Gastroesophageal sphincter (tissue), 4 donors: ENCODE results near the gene FAM229A. TPM values are rescaled to one million over a fixed set of nuclear protein-coding genes. Genes with fewer than 3 reads are reported as not detected.

Experiments
- ATAC-seq: fragments of 150-250 bp; one replicate; pipeline ENCODE4 v1.9.1; 2016; ENCODE audit warnings: mild to moderate bottlenecking, moderate library complexity
- H3K27ac ChIP-seq, 4 donors: fragments of 200-600 bp; sonication (generic) in 3 of 4; 1 replicate in 3 of 4; 2 replicates in 1 of 4; pipeline ENCODE4 v1.5.1; 2016 to 2019
- H3K27me3 ChIP-seq: fragments of 200-600 bp; sonication (generic); one replicate; pipeline ENCODE4 v1.5.1; 2019
- H3K36me3 ChIP-seq, 2 donors: fragments of 200-600 bp; sonication (generic); one replicate each; pipeline ENCODE4 v1.5.1; 2019; ENCODE audit warnings: control low read depth in 1 of 2
- H3K4me1 ChIP-seq, 3 donors: fragments of 200-600 bp; sonication (generic); 1 replicate in 2 of 3; 2 replicates in 1 of 3; pipeline ENCODE4 v1.5.1; 2016 to 2019; ENCODE audit warnings: control low read depth in 2 of 3
- H3K4me3 ChIP-seq, 2 donors: fragments of 200-600 bp; sonication (generic); one replicate each; pipeline ENCODE4 v1.5.1; 2019; ENCODE audit warnings: mild to moderate bottlenecking in 1 of 2, moderate library complexity in 1 of 2
- H3K9me3 ChIP-seq, 3 donors: fragments of 200-600 bp; sonication (generic); one replicate each; pipeline ENCODE4 v1.5.1; 2017 to 2019; ENCODE audit warnings: control low read depth in 2 of 3
- EP300 ChIP-seq: sonication (generic); formaldehyde crosslinking; IDR thresholded peaks from one replicate; pipeline ENCODE4 v1.6.1; 2017; ENCODE audit warnings: antibody characterized with exemption, mild to moderate bottlenecking
- POLR2A ChIP-seq, 2 donors: fragments of 450-650 bp; IDR thresholded peaks; one replicate each; pipeline ENCODE4 v1.6.1; 2017; ENCODE audit warnings: antibody characterized with exemption in 2 of 2, mild to moderate bottlenecking in 2 of 2, moderate library complexity in 1 of 2
- POLR2AphosphoS5 ChIP-seq: sonication (generic); formaldehyde crosslinking; IDR thresholded peaks from one replicate; pipeline ENCODE4 v1.6.1; 2017; ENCODE audit warnings: antibody characterized with exemption
- WGBS, 2 donors: methylation state at CpG; one replicate each; pipeline ENCODE4 v1.1.5; 2018; ENCODE audit warnings: low coverage in 1 of 2; 5-methylcytosine and 5-hydroxymethylcytosine counted together
- total RNA-seq, 4 donors: library from RNA; depleted of rRNA; stranded (reverse); fragments of >200 nt; gene quantifications; one replicate each; pipeline ENCODE4 v1.1.0, GENCODE V29; 2016
- TF ChIP-seq, protein P1 (sequence below), 4 experiments: fragments of 200-600 bp in 2 of 4; fragments of 450-650 bp in 2 of 4; sonication (generic) in 1 of 4; IDR thresholded peaks; one replicate each; pipeline ENCODE4 v1.5.1; 2017 to 2019; ENCODE audit warnings: antibody characterized with exemption in 4 of 4, mild to moderate bottlenecking in 2 of 4, moderate library complexity in 2 of 4

Gene FAM229A
- total RNA-seq, 4 donors from 2014 or later = 0.74 to 7.6 (median 4.9) TPM

DNA sequence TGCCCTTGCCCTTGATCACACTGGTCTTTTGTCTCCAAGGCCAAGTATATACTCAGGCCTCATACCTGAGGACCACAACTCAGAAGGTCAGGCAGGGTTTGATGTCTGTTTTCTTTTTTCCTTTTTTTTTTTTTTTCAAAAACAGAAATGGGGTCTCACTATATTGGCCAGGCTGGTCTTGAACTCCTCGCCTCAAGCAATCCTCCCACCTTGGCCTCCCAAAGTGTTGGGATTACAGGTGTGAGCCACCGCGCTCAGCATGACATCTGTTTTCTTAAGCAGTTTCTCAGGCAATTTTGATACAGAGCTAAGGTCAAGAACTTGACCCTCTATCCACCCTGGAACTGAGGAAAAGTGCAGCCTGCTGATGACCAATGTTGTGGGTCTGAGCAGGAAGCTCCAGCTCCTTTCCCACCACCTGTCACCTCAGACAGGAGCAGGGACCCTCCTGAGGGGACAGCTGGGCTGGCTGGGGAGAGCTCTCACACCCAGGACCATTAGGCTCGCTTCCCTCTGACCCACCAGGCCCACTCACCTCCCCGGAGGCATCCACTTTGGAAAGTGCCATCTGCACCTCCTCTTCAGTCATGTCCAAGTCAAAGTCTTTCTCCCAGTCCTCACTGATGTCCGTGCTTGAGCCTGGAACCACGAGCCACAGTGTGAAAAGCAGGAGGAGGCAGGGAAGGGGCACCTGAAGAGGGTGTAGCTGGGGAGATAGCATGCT, 5.8 kb upstream of the FAM229A start:
- Histone ChIP-seq H3K9me3 (no peaks in the 10 kb centered on the region), H3K27ac (no peak overlapping the region), H3K4me1 (peaks cover 0 to under 1% (median 0%) of the 10 kb centered on the region in 3 donors), H3K27me3 (no peaks in the 10 kb centered on the region), H3K4me3 (no peak overlapping the region), H3K36me3 (peaks cover 0 to 95% of the 10 kb centered on the region in 2 donors)
- TF ChIP-seq EP300 (no peak), POLR2A (IDR thresholded peaks at IDR 0.05) (no peak), POLR2AphosphoS5 (no peak)
- TF ChIP-seq, protein P1, sequence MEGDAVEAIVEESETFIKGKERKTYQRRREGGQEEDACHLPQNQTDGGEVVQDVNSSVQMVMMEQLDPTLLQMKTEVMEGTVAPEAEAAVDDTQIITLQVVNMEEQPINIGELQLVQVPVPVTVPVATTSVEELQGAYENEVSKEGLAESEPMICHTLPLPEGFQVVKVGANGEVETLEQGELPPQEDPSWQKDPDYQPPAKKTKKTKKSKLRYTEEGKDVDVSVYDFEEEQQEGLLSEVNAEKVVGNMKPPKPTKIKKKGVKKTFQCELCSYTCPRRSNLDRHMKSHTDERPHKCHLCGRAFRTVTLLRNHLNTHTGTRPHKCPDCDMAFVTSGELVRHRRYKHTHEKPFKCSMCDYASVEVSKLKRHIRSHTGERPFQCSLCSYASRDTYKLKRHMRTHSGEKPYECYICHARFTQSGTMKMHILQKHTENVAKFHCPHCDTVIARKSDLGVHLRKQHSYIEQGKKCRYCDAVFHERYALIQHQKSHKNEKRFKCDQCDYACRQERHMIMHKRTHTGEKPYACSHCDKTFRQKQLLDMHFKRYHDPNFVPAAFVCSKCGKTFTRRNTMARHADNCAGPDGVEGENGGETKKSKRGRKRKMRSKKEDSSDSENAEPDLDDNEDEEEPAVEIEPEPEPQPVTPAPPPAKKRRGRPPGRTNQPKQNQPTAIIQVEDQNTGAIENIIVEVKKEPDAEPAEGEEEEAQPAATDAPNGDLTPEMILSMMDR (IDR thresholded peaks at IDR 0.05) = no peak
- ATAC-seq = no peak
- 85 to 95% methylated on average over 5 to 7 of the region's 7 CpGs for WGBS, 2 donors

DNA sequence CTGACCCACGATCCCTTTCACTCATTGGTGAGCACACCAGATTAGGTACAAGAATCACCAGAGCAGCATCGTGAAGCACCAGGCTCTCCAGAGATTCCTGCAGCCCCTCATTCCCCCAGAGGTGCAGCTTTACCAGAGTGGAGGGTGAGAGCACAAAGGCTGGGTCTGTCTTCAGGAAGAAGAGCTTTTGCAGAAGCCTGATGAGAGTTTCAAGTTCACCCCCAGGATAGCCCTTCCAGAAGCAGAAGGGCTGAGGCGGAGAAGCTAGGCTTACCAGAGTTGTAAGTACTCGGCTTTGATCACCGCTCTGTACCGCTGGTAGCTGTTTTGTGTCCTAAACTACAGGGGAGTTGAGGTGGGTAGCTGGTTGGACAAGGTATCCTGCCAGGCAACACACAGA, 3.2 kb upstream of the FAM229A start:
- Histone ChIP-seq H3K4me3 (no peak overlapping the region), H3K36me3 (peaks cover 0 to 77% of the 10 kb centered on the region in 2 donors), H3K27me3 (no peaks in the 10 kb centered on the region), H3K9me3 (no peaks in the 10 kb centered on the region), H3K27ac (no peak overlapping the region), H3K4me1 (peaks cover 0 to 22% (median 12%) of the 10 kb centered on the region in 3 donors)
- no peak for ATAC-seq
- 76% methylated on average over 4 of the region's 6 CpGs; no CpG with 5 or more reads in 1 of the 2 donors for WGBS, 2 donors
- TF ChIP-seq, protein P1 (IDR thresholded peaks at IDR 0.05) = no peak
- no peak for TF ChIP-seq POLR2AphosphoS5
- TF ChIP-seq POLR2A (IDR thresholded peaks at IDR 0.05) = no peak
- TF ChIP-seq EP300 = no peak

DNA sequence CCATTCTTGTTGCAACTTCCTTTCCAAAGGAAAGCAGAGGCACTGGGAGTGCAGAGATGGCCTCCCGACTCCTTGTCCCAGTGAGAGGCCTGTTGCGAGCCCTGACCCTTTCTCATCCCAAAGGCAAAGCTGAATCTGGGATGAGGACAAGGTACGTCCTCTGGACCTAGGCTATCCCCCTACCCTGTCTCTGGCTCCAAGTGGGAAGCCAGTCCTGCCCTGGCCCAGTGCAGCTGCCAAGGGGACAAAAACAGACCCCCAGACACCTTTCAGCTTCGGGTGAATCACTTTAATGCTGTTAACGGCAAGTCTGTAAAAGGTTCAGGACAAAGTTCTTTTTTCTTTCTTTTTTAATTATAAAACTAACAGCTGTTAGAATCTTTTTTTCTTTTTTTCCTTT, 2.6 kb upstream of the FAM229A start:
- Histone ChIP-seq H3K4me3 (no peak overlapping the region), H3K27ac (no peak overlapping the region), H3K4me1 (peaks cover 0 to 22% (median 12%) of the 10 kb centered on the region in 3 donors), H3K9me3 (no peaks in the 10 kb centered on the region), H3K36me3 (peaks cover 0 to 71% of the 10 kb centered on the region in 2 donors), H3K27me3 (no peaks in the 10 kb centered on the region)
- WGBS, 2 donors = 63 to 88% methylated on average over 3 to 4 of the region's 5 CpGs
- no peak for ATAC-seq
- no peak for TF ChIP-seq POLR2AphosphoS5
- no peak for TF ChIP-seq POLR2A (IDR thresholded peaks at IDR 0.05)
- TF ChIP-seq, protein P1 (IDR thresholded peaks at IDR 0.05) = no peak
- no peak for TF ChIP-seq EP300

DNA sequence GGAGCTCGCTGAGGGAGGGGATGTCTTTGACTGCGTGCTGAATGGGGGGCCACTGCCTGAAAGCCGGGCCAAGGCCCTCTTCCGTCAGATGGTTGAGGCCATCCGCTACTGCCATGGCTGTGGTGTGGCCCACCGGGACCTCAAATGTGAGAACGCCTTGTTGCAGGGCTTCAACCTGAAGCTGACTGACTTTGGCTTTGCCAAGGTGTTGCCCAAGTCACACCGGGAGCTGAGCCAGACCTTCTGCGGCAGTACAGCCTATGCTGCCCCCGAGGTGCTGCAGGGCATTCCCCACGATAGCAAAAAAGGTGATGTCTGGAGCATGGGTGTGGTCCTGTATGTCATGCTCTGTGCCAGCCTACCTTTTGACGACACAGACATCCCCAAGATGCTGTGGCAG, 1.4 kb upstream of the FAM229A start:
- H3K4me1 ChIP-seq = peaks cover 0 to 22% (median 12%) of the 10 kb centered on the region in 3 donors
- no peak for ATAC-seq
- no peaks in the 10 kb centered on the region for H3K9me3 ChIP-seq
- H3K27ac ChIP-seq = no peak overlapping the region
- 91 to 95% methylated on average over 4 of the region's 12 CpGs for WGBS, 2 donors
- no peak for TF ChIP-seq POLR2AphosphoS5
- TF ChIP-seq, protein P1 (IDR thresholded peaks at IDR 0.05) = no peak
- no peak for TF ChIP-seq POLR2A (IDR thresholded peaks at IDR 0.05)
- TF ChIP-seq EP300 = no peak
- H3K4me3 ChIP-seq = no peak overlapping the region
- H3K36me3 ChIP-seq = peaks cover 0 to 59% of the 10 kb centered on the region in 2 donors
- no peaks in the 10 kb centered on the region for H3K27me3 ChIP-seq
